Urinary bladder (tissue), 4 donors: ENCODE results near the gene PCDHGA3. TPM values are rescaled to one million over a fixed set of nuclear protein-coding genes. Genes with fewer than 3 reads are reported as not detected.
"Not testable (repeated sequence)": the region's sequence is repeated elsewhere in the genome, so short reads cannot be mapped to it uniquely, and the experiment has no call there.

Experiments used
- DNase-seq: peaks from one replicate; pipeline ENCODE4 v3.0.0-alpha.2; 2015; ENCODE audit errors: extremely low spot score
- H3K27ac ChIP-seq: one replicate; pipeline ENCODE4 v1.5.1; 2013; ENCODE audit warnings: low read depth, mild to moderate bottlenecking, moderate library complexity
- H3K36me3 ChIP-seq: one replicate; pipeline ENCODE4 v1.6.1; 2013; ENCODE audit warnings: mild to moderate bottlenecking, moderate library complexity; ENCODE audit not compliant: insufficient read depth
- H3K4me1 ChIP-seq: one replicate; pipeline ENCODE4 v1.6.1; 2013; ENCODE audit warnings: mild to moderate bottlenecking, moderate library complexity; ENCODE audit not compliant: insufficient read depth
- H3K4me3 ChIP-seq: one replicate; pipeline ENCODE4 v1.5.1; 2013; ENCODE audit warnings: low read depth, low read length
- WGBS: extraction: QIAGEN DNeasy Blood & Tissue Kit; methylation state at CpG from one replicate; pipeline ENCODE4 v1.1.7; 2013; 5-methylcytosine and 5-hydroxymethylcytosine counted together
- polyA plus RNA-seq: library from polyadenylated mRNA; stranded (reverse); fragments of 200-250 nt; gene quantifications from one replicate; pipeline ENCODE4 v1.2.3, GENCODE V29; 2013
- total RNA-seq: library from RNA; depleted of rRNA; stranded (reverse); fragments of >200 nt; gene quantifications from one replicate; pipeline ENCODE4 v1.2.3, GENCODE V29; 2014
- donor health status: healthy with polysubstance abuse.
- donor health status: healthy.

PCDHGA3 gene
- total RNA-seq = 4.6 TPM
- polyA plus RNA-seq = 1.6 TPM

GRCh38 chr5:141343242-141343952, at the start of gene PCDHGA3:
Gene PCDHGA3, plus strand, starts transcription at chr5:141343829. Its CDS starts 205 bp downstream, at chr5:141344034.
- H3K27ac ChIP-seq = no peak within 1 kb of the TSS

GRCh38 chr5:141298376-141298775, 45.3 kb upstream of the PCDHGA3 start:
- H3K4me3 ChIP-seq = no peak overlapping the region
- H3K4me1 ChIP-seq = no peaks in the 10 kb centered on the region
- WGBS = 84% methylated on average over 4 of the region's 4 CpGs
- no peaks in the 10 kb centered on the region for H3K36me3 ChIP-seq
- H3K27ac ChIP-seq = no peak overlapping the region
- no peak for DNase-seq

More at GRCh38 chr5:141343242-141343952, at the start of gene PCDHGA3:
- 25% methylated on average over 9 of the region's 9 CpGs for WGBS
- no peak for DNase-seq
- H3K4me3 ChIP-seq = peak within 1 kb of the TSS; percentile 30
- no peaks in the 10 kb centered on the region for H3K36me3 ChIP-seq
- H3K4me1 ChIP-seq = no peaks in the 10 kb centered on the region

GRCh38 chr5:141303756-141304155, 39.9 kb upstream of the PCDHGA3 start, which contains the start of gene SLC25A2:
Gene SLC25A2, minus strand, starts transcription at chr5:141304049. Its CDS starts 184 bp downstream, at chr5:141303865.
- Histone ChIP-seq H3K4me3 (no peak within 1 kb of the TSS), H3K4me1 (no peaks in the 10 kb centered on the region), H3K36me3 (no peaks in the 10 kb centered on the region), H3K27ac (no peak within 1 kb of the TSS)
- DNase-seq = no peak
- 46% methylated on average over 36 of the region's 36 CpGs for WGBS

- Histone ChIP-seq H3K4me3 (no peak overlapping the region), H3K27ac (no peak overlapping the region), H3K36me3 (no peaks in the 10 kb centered on the region), H3K4me1 (no peaks in the 10 kb centered on the region)
- DNase-seq = no peak
- 98% methylated on average over 1 of the region's 1 CpG for WGBS
Observed at GRCh38 chr5:141306630-141307029, 37.0 kb upstream of the PCDHGA3 start.

GRCh38 chr5:141313711-141314110, 29.9 kb upstream of the PCDHGA3 start:
- Histone ChIP-seq H3K36me3 (peaks cover 4% of the 10 kb centered on the region), H3K4me1 (no peaks in the 10 kb centered on the region), H3K4me3 (no peak overlapping the region), H3K27ac (no peak overlapping the region)
- DNase-seq = no peak

GRCh38 chr5:141316963-141317362, 26.7 kb upstream of the PCDHGA3 start:
- not testable (repeated sequence) for H3K27ac ChIP-seq

GRCh38 chr5:141319202-141319601, 24.4 kb upstream of the PCDHGA3 start:
- Histone ChIP-seq H3K36me3 (peaks cover 4% of the 10 kb centered on the region), H3K4me3 (no peak overlapping the region), H3K27ac (no peak overlapping the region), H3K4me1 (no peaks in the 10 kb centered on the region)
- 97% methylated on average over 6 of the region's 6 CpGs for WGBS
- no peak for DNase-seq

More at GRCh38 chr5:141316963-141317362, 26.7 kb upstream of the PCDHGA3 start:
- not testable (repeated sequence) for H3K4me3 ChIP-seq, DNase-seq, H3K4me1 ChIP-seq, H3K36me3 ChIP-seq
- WGBS = 89% methylated on average over 4 of the region's 4 CpGs

- Histone ChIP-seq H3K4me3 (peak overlapping the region; percentile 73), H3K36me3 (peaks cover 4% of the 10 kb centered on the region), H3K27ac (no peak overlapping the region), H3K4me1 (no peaks in the 10 kb centered on the region)
- 69% methylated on average over 5 of the region's 5 CpGs for whole genome bisulfite sequencing
- DNase-seq = no peak
Observed at GRCh38 chr5:141319699-141320098, 23.9 kb upstream of the PCDHGA3 start.

- Histone ChIP-seq H3K4me1 (no peaks in the 10 kb centered on the region), H3K4me3 (peak within 1 kb of the TSS; percentile 73), H3K36me3 (peaks cover 2% of the 10 kb centered on the region), H3K27ac (peak within 1 kb of the TSS; percentile 90)
- WGBS = 1% methylated on average over 67 of the region's 67 CpGs
- peak; percentile 89 for DNase-seq
Observed at GRCh38 chr5:141320225-141321169, 23.1 kb upstream of the PCDHGA3 start, which contains the start of gene TAF7. Gene TAF7, minus strand, starts transcription at chr5:141320784. Its CDS starts 740 bp downstream, at chr5:141320044.

GRCh38 chr5:141322261-141322660, 21.4 kb upstream of the PCDHGA3 start:
- Histone ChIP-seq H3K27ac (no peak overlapping the region), H3K36me3 (peaks cover 2% of the 10 kb centered on the region), H3K4me3 (no peak overlapping the region), H3K4me1 (no peaks in the 10 kb centered on the region)
- WGBS = 87% methylated on average over 3 of the region's 3 CpGs
- DNase-seq = no peak

GRCh38 chr5:141326088-141326854, 17.4 kb upstream of the PCDHGA3 start:
- Histone ChIP-seq H3K4me1 (no peaks in the 10 kb centered on the region), H3K4me3 (peak overlapping the region; percentile 11), H3K27ac (no peak overlapping the region), H3K36me3 (no peaks in the 10 kb centered on the region)
- DNase-seq = no peak
- whole genome bisulfite sequencing = 11% methylated on average over 27 of the region's 27 CpGs

- WGBS = 81% methylated on average over 8 of the region's 8 CpGs
- no peaks in the 10 kb centered on the region for H3K4me1 ChIP-seq
- H3K4me3 ChIP-seq = no peak overlapping the region
- no peak overlapping the region for H3K27ac ChIP-seq
- H3K36me3 ChIP-seq = no peaks in the 10 kb centered on the region
- no peak for DNase-seq
Observed at GRCh38 chr5:141328231-141328630, 15.4 kb upstream of the PCDHGA3 start.
